ENCODE results near the gene NBPF3.

- TF ChIP-seq, protein P1, sequence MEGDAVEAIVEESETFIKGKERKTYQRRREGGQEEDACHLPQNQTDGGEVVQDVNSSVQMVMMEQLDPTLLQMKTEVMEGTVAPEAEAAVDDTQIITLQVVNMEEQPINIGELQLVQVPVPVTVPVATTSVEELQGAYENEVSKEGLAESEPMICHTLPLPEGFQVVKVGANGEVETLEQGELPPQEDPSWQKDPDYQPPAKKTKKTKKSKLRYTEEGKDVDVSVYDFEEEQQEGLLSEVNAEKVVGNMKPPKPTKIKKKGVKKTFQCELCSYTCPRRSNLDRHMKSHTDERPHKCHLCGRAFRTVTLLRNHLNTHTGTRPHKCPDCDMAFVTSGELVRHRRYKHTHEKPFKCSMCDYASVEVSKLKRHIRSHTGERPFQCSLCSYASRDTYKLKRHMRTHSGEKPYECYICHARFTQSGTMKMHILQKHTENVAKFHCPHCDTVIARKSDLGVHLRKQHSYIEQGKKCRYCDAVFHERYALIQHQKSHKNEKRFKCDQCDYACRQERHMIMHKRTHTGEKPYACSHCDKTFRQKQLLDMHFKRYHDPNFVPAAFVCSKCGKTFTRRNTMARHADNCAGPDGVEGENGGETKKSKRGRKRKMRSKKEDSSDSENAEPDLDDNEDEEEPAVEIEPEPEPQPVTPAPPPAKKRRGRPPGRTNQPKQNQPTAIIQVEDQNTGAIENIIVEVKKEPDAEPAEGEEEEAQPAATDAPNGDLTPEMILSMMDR (IDR thresholded peaks at IDR 0.05) = no peak
- no peak for TF ChIP-seq POLR2A (IDR thresholded peaks at IDR 0.05)
Measured at GRCh38 chr1:21469581-21469980, 29.6 kb downstream of the NBPF3 start.

Measured in thyroid gland (tissue), 4 donors.